Measurements from ENCODE around the gene DPP3.
"Not testable (repeated sequence)": the region's sequence is repeated elsewhere in the genome, so short reads cannot be mapped to it uniquely, and the experiment has no call there.

DPP3 gene

GRCh38 chr11:66539170-66539869 is 59.1 kb downstream of the DPP3 start:
- DNase-seq: no peak

DNA sequence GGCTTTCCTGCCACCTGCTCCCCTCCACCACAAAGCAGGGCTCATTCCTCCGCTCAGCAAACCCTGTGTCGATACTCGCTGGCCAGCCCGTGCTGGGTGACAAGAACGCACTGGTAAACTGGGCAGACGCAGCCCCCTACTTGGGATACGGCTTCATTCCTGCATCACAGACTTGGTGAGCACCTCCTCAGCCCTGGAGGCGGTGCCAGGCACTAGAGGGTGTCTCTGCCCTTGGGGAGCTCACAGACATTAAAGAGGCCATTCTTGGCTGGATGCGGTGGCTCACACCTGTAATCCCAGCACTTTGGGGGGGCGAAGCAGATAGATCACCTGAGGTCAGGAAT is 59.6 kb downstream of the DPP3 start:
- DNase-seq: no peak

DNA sequence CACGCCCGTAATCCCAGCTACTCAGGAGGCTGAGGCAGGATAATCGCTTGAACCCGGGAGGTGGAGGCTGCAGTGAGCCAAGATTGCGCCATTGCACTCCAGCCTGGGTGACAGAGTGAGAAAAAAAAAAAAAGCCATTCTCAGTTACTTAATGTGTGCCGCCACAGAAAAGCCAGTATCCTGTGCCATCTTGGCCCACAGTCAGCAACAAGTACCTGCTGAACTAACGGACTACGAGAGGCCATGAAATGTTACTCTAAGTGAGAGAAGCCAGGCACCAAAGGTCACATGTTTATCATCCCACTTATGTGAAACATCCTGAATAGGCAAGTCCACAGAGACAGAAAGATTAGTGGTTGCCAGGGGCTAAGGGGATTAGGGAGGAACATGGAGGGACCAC is 60.4 kb downstream of the DPP3 start:
- not testable (repeated sequence) for DNase-seq

GRCh38 chr11:66541892-66542291 is 61.7 kb downstream of the DPP3 start:
- no peak for DNase-seq

DNA sequence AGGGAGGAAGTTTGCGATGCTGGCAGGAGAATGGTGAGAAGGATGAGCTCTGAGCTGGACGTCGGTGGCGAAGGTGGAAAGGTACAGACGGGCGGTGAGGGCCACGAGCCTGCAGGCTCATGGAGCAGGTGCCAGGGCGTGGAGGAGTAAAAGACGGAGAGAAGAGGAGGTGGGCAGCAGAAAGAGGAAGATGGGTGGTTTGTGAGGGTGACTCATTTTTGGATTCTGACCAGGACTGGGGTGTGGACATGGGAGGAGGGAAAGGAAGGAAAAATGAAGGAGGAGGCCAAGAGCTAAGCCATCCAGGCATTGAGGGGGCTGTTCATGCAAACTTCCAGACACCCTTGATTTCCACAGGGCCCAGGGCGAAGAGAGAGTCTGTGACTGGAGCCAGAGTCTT is 62.1 kb downstream of the DPP3 start:
- DNase-seq: no peak

GRCh38 chr11:66543263-66544107 is 63.3 kb downstream of the DPP3 start:
- DNase-seq: peak; percentile 35

DNA sequence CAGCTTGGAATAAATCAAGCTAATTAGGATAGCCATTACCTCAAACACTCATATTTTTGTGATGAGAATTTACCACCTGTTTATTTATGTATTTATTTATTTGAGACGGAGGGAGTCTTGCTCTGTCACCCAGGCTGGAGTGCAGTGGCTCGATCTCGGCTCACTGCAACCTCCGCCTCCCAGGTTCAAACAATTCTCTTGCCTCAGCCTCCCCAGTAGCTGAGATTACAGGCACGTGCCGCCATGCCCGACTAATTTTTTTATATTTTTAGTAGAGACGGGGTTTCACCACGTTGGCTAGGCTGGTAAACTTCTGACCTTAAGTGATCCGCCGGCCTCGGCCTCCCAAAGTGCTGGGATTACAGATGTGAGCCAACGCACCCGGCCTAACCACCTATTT is 64.7 kb downstream of the DPP3 start:
- not testable (repeated sequence) for DNase-seq

DNA sequence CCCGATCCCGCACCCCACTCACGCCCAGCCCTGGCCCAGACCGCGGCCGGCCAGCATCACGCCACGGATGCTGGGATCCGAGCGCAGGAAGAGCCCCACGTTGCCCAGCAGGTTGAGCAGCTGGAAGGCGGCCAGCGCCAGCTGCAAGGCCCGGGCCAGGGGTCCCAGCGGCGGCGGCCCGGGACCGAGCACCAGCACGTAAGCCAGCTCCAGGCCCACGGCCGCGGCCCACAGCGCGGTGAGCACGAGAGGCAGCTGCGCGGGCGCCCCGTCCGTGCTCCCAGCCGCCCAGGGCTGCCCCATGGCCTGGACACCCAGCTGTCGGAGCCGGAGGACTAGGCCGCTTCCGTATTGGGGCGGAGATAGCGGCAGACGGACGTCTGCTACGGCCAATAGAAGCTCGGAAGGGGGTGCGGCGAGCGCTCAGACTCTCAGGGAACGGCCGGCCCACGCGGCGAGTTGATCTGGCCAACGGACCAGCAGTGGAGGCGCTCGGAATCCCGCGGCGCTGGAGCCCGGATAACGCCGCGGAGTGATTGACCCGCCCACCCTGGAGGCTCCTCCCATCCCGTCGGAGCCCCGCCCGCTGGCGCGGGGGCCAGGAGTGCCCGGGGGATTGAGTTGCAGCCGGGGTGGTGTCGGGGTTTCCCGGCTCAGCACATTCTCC is 65.6 kb downstream of the DPP3 start, which contains the start of gene ZDHHC24:
ZDHHC24 (minus strand) TSS at position 348 of the 667 bp plus-strand sequence; CDS start at position 303, 45 bp downstream.
- peak; percentile 98 for DNase-seq

DNA sequence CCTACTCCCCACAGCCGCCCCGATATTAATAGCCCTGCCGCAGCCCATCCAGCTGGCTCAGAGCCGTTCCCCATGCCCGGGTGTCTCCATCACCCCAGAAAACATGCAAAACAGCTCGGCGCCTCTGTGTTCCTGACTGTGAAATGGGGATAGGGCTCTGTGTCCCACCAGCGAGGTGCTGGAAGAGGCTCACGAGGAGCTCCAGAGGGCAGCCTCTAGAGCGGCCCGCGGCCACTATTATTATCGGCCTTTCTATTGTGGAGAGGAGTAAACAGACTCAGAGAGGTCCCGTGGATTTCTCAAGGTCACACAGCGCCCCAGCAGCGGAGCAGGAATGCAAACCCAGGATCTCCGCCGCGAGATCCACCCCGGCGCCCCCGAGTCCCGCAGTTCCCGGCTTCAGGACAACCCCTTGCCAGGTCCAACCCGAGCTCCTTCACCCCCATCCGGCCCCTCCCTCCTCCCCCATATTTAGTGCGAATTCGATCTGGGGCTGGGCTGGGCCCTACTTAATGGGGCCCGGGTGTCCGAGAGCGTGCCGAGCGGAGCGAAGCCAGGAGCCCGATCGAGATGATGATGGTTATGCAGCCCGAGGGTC is 66.2 kb downstream of the DPP3 start, which contains the start of gene ACTN3:
ACTN3 (plus strand) TSS at position 536 of the 598 bp plus-strand sequence; CDS start at position 571, 35 bp downstream.
- peak; percentile 45 for DNase-seq

DNA sequence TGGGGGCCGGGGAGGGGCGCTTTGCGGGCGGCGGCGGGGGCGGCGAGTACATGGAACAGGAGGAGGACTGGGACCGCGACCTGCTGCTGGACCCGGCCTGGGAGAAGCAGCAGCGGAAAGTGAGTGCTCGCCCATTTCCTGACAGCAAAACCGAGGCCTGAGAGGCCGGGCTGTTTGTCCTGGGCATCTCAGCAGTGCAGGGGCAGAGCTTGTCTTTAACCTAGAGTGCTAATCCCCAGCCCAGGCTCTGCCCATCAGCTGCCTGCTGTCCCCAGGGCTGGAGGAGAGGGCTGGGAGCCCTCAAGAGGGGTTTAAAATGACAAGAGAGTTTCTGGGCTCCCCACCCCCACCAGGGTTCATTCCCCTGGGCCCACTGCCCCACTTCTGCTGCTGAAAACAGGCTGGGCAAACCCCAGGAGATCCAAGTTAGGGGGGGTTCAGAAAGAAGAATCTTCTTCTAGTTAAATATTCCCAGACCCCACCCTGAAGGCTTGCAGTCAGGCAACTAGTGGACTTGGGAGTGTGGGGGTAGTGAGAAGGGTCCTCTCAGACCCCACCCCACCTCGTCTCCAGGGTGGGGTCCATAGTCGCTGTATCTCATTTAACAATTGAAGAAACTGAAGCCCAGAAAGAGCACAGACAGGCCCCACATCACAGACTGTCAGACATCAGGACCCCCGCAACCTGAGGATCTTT is 66.9 kb downstream of the DPP3 start:
- DNase-seq: no peak

DNA sequence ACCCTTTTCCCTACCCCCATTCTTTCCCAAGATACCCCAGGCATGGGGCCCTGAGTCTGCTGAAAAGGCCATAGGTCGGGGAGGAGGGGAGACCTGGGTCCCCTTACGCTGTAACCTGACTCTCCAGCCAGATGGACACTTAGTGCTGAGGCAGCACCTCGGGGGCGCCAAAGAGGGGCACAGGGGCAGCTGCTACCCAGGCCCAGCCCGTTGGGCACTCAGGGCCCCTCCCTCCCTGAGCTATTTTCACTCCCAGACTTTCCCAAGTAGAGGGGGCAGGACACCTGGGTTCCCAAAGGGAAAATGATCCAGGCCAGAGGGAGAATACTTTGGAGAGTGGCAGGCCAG is 67.4 kb downstream of the DPP3 start:
- no peak for DNase-seq

DNA sequence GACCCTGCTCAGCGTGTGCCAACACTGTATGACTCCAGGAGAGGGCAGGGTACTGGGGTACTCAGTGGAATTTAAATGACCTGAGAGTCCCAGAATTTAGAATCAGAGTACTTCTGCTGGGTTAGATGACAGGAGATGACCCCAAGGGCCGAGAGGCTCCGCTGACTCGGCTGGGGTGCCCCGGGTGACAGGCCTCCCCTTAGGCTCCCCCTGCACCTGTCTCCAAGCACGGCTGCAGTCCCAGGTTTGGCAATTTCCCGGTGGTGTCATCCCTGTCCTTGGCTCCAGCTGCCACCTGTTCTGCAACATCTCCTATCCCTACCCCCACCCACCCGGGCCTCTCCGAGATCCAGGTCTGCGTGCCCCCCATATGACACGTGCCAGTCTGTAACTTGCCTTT is 67.8 kb downstream of the DPP3 start:
- no peak for DNase-seq

GRCh38 chr11:66548774-66549630 is 68.8 kb downstream of the DPP3 start:
- no peak for DNase-seq

- no peak for DNase-seq
These were observed 69.5 kb downstream of the DPP3 start for GRCh38 chr11:66549696-66550095.

DNA sequence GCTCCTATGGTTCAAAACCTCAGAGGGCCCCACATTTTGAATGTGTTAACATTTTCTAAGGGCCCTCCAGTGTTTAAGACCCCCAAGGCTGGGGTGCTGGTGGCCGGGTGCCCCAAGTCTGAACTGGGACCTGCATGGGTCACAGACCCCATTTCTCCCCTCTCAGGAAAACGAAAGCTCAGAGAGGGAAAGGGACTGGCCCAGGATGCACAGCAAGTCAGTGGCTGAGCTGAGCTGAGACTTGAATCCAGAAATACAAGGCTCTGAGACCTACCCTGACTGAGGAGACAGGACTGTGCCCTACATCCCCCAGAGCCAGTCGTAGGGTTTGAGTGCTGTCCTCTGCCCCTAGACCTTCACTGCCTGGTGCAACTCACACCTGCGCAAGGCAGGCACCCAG is 70.7 kb downstream of the DPP3 start:
- DNase-seq: no peak

GRCh38 chr11:66554602-66555001 is 74.4 kb downstream of the DPP3 start:
- no peak for DNase-seq

DNA sequence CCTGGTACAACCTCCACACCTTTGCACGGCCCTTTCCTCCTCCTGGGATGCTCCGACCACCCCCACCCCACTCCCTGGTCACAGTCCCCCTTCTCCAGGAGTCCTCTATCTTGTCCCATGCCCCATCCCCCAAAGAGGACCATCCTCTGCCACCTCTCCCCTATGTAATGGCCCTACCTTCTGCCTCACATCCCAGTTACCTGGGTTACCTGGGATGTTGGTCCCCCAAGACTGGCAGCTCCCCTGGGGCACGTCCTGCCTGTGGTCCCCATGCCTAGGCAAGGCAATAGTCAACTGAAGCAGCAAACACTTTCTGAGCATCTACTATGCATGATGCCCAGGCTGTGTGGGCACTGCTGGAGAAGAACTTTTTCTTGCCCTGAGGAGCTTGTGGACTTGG is 75.2 kb downstream of the DPP3 start:
- DNase-seq: no peak

GRCh38 chr11:66556086-66556485 is 75.9 kb downstream of the DPP3 start:
- DNase-seq: no peak

DNA sequence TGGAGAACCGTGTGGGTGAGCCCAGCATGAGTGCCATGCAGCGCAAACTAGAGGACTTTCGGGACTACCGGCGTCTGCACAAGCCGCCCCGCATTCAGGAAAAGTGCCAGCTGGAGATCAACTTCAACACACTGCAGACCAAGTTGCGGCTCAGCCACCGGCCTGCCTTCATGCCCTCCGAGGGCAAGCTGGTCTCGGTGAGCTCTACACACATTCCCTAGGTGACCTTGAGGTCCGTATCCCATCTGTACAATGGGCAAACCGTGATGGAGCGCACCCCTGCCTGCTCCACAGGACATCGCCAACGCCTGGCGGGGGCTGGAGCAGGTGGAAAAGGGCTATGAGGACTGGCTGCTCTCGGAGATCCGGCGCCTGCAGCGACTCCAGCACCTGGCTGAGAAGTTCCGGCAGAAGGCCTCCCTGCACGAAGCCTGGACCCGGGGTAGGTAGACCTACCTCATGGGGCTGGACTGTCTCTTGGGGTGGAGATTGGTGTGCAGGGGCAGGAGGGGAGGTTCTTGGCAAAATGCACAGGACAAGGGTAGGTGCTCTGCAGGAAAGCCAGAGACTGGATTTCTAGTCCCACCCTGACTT is 77.6 kb downstream of the DPP3 start:
- DNase-seq: no peak
